HT-29 (cell line): Measurements from ENCODE around the gene CHCHD6. TPM values are rescaled to one million over a fixed set of nuclear protein-coding genes. Genes with fewer than 3 reads are reported as not detected.

Source experiments
- DNase-seq: peaks from one replicate; pipeline ENCODE4 v3.0.0-alpha.2; 2015; ENCODE audit warnings: low spot score
- total RNA-seq: library from RNA; depleted of rRNA; stranded (reverse); fragments of >200 nt; shearing (Covaris generic); gene quantifications from 2 replicates; pipeline ENCODE4 v1.2.3, GENCODE V29; 2014

Gene CHCHD6
- total RNA-seq, 1 experiment from 2014 or later, result 36.8 TPM

DNA sequence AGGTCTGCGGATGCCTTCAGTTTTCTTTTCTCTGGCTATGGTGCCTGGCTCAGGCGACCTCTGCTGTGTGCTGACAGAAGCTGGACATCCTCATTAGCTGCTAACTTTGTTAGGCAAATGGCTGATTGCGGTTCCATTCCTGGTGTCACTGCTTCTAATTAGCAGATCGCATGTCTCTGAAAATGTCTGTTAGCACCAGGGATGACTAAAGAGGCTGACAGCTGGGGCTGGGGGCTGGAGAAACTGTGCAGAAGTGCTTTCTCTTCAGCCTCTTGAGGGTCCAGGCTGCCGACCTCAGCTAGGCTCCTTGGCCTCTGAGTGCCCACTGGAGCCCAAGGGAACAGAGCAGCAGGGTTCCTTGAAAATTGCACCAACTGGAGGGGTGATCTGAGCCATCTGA lies 39.3 kb downstream of the CHCHD6 start:
- no peak for DNase-seq

DNA sequence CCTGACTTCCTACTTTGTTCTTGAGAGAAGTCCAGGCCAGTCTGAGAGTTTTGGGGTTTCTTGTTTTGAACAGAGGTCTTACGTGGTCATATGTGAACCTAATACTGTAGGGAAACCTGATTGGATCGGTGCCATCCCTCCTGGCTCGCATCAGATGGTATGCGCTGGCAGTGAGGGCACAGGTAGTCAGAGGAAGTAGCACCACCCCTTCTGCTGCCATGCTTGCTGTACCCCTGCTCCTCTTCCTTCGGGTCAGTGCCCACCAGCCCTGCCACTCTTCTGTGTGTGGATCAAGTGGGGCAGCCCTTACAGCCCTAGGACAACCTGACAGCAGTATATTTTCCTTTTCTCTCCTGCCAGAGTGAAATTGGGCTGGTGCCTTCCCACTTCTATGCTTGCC lies 39.7 kb downstream of the CHCHD6 start:
- no peak for DNase-seq

DNA sequence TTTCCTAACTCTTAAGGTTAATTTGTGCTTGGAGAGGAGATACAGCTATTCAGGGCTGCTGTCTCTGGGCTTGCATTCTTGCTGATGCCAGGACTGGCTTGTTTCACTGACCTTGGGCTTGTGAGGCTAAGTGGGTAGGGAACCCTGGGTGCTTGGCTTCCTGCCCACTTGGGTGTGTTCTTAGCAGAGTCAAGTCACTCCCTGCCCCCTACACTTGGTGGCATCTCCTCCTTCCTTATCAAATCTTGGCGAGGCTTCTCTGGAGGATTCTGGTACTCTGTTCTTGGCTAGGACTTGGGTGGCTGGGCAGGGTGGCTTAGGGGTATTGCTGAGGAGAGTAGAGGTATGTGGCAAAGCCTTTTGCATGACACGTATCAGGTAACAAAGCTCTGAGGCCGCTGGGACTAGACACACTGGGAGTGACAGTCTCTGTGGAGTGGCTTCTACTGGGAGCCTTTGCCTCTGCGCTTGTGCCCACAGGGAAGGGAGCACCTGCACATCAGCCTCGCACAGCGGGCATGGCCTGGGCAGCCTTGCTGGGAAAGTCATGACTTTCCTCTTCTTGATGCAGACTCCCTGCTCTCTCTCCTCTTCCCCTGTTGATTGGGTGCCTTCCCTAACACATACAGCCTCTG lies 41.8 kb downstream of the CHCHD6 start:
- DNase-seq, result peak; percentile 49

DNA sequence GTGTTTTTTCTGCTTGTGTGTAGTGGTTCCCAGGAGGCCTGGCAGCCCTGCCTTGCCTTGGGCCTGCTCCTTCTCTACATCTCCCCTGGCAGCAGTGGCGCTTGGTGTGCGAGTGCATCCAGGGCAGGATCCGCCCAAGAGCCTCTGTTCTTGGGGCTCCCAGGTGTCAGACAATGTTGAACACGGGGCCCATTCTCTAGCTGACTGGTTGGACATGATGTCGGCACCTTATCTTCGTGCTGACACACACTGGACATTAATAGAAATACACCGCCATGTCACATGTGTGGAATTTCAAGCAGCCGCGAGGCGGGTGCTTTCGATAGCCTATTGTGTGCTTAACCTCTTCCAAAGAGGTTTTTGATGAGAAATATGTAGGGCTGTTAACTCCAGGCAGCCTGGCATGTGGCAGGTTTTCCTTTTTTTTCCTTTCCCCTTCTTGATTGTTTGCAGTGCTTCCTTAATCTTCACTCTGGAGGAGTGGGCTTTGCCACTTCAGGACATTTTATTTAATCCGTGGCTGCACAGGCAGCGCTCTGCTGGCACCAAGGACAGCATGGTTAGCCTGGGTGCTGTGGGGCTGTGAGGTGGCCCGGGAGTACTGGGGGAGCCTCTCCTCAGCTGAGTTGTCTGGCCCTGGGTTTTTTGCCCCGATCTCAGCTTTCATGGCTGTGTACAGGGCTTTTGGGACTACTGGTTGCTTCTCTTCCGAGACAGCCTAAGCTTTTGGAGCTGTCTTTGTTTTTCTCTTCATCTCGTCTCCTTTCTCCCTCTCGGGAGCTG lies 42.5 kb downstream of the CHCHD6 start:
- peak; percentile 88 for DNase-seq

DNA sequence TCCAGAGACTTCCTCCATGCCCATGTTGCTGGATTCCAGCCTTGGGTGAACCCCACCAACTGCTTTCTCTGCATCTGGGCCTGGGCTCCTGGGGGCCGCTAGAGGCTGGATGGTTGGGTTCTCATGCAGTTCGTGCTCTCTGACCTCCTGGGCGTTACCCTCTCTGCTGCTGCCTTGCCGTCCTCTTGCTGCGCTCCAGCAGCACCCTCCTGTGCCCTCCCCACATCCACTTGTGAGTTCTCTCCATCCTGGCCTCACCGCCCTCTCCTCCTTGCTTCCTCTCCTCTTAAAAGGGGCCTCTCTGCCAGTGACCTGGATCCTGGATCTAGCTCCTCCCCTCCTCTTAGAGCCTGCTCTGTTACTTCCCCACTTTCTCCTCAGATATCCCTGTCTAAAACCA lies 43.7 kb downstream of the CHCHD6 start:
- no peak for DNase-seq

DNA sequence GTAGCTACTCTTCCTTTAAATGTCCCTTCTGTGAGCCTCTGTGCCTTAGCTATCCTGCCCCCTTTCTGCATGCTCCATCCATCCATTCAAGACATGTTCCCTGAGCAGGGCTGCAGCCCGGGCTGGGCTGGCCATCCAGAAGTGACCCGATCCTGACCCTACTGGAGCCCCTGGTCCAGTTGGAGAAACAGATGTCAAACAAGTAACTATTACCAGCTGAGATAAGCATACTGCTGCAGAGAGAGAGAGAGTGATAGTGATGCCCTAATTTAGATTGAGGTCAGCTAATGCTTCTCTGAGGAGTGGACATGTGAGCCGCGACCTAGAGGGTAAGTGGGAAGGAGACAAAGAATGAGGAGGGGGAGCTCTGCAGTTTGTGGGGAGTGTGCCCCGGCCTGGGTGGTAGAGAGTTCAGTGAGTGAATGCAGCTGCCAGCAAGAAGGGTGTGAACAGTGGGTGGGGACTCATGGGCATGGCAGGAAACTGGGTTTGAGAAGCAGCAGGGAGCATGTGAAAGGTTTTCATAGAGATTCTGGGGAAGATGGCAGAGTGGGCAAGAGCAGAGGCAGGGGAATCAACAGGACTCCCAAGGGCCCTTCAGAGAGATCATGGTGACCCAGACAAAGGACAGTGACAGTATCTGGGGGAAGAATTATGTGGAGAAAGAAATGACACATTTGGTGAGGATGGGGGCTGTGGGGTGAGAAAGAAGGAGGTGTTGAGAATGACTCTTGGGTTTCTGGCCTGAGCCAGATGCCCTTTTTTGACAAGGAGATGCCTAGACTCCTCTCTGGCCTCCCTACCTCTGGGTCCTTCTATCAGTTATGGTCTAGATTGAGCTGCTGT lies 44.9 kb downstream of the CHCHD6 start:
- DNase-seq, result no peak

DNA sequence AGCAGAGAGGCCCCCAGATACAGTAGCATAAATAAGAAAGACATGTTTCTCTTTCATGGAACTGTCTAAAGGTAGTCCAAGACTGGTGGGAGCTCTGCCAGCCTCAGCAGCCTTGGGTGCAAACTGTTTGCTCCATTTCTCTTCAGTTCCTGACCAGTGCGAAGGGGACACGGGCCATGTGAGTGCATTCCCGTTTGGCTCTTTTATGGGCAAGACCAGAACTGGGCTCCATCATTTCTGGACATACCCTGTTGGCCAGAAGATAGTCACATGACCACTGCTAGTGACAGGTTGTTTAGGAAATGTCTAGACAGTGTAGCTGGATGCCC lies 45.5 kb downstream of the CHCHD6 start:
- no peak for DNase-seq

DNA sequence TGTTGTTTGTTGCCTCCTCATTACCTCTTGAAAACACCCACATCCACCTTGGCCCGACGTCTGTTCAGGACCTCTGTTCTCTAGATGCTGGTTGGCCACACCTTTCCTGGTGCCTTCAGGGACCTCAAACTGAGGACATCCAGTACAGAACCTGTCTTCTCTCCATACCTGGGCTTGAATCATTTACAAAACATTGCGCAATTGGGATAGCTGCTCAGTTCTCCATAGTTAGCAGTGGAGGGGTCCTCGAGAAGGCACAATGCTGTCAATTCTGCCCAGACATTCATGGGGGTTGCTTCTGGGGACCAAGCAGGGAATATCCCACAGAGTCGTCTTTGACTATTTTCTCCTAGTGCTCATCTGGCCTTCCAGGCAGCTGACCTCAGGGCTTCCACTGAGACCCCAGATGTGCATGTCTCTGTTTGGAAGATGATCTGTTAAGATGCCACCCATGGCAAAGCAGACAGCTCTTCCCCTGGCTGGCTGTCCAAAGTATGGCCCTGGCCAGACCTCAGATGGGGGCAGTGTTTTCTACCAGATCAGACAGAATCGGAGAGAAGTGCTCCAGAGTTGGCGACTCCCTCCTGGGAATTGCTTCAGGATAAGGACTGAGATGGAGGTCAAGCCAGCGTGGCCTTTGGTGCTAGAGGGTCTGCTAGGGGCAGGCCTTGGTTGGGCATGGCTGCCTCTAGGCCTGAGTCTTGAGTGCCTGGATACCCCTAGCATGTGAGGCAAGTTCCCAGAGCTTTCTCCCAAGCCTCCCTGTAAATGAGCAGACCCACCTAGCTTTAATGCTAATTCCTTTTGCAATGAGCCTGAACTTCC lies 46.1 kb downstream of the CHCHD6 start:
- DNase-seq, result no peak

DNA sequence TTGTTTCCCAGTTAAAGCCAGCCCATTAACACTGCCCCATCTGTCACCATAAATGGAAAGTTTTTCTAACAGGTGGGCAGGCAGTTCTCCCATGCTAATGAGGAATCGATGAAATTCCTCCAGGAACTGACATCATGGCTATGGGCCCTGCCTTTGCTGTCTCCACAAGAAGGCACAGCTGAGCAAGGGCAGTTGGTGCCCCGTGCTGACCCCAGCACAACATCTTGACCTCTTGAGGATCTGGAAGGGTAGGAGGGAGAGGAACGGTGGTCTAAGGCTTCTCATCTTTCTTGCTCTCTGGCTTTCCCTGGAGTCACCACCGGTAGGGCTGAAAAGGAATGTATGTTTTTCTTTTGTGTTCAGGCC lies 46.7 kb downstream of the CHCHD6 start:
- peak; percentile 16 for DNase-seq

DNA sequence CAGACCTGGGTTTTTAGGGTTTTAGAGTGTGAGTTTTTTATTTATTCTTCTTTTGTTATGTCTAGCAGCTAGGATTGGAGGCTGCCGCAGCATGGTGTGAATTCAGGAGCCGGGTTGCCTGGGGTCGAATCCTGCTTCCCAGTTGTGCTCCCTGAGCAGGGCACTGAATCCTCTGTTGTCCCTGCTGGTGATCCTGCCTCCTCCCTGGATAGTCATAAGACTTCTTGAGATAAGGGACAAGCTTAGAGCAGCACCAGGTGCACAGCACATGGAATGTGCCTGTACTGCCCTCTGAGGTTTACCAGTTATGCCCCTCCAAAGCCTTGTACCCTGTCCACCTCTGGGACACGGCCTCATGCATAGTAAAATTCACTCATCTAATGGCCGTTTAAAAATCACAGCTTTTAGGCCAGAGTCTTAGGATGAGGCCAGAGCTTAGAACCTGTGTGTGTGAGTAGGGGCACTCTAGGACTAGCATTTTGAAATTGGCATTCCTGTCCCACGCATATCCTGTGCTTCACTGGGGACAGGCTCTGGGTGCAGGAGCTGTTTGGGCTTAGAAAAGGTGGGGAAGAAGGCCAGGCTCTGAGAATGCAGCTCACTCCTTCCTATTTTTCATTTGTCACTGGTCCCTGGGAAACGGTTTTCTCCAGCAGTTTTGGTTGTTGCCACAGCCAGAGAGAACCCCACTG lies 47.7 kb downstream of the CHCHD6 start:
- DNase-seq, result no peak

DNA sequence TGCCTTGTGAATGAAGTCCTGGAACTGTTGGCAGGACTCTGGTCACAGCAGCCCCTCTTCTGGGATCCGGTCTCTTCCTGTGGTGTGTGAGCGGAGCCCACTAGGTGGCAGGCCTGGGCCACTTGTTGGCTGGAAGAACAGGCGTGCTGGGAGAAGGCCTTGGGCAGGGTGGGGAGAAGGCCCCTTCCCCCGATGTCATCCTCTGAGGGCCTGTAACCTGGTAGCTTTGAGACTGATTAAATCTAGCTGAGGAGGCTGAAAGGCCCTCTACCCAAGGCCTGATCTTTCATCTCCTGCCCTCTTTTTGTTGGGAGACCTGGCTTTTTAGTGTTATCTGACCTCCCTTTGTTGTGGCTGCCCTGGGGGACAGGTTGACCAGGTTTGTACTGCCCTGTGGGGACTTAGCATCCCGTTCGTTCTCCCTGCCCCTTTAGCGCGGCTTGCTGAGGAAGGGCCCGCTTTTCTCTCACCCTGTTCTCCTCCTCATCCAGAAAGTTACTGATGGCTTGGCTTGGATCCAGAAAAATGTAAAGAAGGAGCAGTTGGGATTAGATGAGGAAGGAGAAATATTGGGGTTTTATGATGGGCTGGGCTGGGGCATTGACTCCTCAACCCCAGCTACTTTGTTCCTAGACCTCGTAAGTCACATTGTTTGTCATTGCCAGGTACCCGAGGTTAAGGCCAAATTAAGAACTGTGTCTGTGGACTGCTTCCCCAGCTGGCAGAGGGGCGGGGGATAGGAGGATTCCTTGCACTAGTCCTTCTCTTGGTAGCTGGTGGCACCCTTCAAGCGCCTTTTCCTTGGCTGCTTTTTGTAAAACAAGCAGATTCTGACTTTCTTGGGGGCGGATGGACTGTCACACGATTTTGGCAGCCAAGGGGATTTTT lies 48.5 kb downstream of the CHCHD6 start:
- peak; percentile 95 for DNase-seq

DNA sequence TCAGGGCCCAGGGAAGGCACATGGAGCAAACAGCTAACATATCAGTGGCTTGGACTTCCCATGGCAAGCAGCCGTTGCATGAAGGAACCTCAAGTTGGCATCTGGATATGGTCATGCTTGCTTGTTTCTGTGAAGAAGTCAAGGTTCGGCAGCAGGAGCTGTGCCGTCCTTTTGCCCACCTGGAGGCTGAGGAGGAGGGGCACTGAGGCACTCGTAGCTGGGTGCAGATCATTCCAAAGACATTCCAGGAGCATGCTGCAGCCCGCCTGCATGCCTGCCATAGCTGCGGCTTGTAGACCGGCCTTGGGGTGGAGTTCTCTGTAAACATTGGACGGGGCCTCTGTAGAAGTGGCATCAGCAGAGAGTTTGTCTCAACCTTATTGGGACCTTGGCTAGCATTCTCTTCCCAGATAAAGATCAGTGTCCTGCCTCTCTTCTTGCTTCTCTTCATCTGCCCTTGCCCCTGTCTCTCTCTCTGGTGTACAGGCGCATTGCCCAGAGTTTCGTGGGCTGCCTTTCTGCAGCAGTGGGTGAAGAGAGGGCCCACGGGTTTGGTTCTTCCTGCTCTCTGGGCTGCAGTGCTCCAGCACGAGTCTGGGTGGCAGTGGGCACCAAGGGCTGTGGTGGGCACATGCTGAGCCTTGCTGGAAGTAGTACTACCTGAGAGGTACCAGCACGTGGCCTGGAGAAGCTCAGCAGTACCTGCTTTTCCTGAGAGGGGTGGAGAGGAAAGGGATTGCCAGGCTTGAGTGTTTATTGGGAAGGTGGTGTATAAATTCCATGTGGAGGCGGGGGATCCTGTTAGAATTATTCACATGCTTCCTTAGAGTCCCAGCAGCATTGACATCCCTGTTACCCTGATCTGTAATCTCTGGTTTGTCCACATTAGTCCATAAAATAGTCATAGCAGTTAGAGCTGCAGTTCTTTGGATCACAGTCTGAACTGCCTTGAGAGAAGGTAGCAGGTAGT lies 49.4 kb downstream of the CHCHD6 start:
- peak; percentile 96 for DNase-seq

DNA sequence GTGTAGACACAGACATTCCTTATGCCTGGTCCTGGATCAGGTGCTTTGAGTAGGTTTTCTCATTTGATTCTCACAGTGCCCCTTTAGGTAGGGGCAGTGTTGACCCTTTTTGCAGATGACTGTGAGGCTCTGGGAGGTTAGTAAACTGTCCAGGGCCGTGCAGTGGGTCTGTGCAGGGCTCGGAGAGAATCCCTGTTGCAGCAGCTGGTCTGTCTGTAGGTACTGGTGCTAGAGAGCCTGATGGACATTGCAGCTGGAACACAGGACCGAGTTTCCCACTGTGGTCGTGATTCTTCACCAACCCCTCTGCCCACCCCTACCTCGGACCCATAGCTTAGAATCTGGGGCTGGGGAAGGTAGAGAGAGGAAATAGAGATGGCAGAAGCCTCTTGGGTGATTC lies 51.8 kb downstream of the CHCHD6 start:
- DNase-seq, result no peak

DNA sequence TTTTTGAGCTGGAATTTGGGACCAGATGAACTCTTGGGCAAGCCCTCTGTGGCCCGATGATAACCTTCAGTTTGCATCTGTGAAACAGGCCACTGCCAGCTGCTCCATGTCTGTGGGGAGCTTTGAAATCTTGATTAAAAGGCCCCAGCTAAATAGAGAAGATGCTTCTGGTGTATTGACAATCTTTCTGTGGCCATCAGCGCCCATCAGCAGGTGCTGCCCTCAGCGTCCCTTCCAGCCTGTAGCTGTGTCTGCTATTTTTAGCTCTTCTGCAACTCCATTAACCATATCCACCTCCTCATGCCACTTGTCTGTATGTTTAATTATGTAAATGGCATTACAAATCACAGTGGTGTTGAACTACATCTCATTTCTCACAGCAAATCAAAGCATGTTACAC lies 54.0 kb downstream of the CHCHD6 start:
- no peak for DNase-seq

DNA sequence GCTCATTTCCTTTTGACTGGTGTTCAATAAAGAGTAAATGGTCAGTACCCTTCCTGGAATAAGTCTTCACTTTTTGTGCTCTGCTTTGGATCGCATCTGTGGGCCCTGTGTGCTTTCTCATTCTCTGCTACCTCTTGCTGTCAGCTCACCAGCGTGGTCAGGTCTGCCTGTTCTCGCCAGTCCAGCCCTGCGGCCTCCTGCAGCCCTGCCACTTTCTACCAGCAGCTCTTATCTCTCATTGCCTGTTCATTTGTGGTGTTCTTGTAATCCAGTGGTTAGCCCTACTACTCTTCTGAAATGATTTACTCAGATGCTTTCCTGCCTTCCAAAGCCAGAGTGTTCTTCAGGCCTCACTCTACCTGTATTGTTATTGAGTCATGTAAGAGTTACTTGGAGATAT lies 54.8 kb downstream of the CHCHD6 start:
- DNase-seq, result no peak

DNA sequence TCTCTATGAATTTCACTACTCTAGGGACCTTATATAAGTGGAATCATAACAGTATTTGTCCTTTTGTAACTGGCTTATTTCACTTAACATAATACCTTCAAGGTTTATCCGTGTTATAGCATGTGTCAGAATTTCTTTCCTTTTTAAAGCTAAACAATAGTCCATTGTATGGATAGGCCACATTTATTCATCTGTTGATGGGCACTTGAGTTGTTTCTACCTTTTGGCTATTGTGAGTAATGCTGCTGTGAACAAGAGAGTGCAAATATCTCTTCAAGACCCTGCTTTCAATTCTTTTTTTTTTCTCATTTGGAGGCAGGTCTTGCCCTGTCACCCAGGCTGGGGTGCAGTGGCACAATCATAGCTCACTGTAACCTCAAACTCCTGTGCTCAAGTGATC lies 56.5 kb downstream of the CHCHD6 start:
- no peak for DNase-seq

DNA sequence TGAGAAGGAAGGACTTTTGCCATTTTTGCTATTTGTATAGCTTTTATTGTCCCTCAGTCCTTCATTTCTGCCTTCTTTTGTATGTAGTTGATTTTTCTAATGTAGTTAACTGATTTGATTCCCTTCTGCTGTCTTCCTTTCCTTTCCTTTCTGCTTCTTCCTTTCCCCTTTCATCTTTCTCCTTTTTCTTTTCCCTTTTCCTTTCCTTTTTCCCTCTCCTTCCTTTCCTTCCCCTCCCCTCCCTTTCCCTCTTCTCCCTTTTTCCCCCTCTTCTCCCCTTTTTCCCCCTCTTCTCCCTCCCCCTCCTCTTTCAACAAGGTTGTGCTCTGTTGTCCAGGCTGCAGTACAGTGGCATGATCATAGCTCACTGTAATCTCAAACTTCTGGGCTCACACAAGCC lies 59.0 kb downstream of the CHCHD6 start:
- DNase-seq, result no peak

DNA sequence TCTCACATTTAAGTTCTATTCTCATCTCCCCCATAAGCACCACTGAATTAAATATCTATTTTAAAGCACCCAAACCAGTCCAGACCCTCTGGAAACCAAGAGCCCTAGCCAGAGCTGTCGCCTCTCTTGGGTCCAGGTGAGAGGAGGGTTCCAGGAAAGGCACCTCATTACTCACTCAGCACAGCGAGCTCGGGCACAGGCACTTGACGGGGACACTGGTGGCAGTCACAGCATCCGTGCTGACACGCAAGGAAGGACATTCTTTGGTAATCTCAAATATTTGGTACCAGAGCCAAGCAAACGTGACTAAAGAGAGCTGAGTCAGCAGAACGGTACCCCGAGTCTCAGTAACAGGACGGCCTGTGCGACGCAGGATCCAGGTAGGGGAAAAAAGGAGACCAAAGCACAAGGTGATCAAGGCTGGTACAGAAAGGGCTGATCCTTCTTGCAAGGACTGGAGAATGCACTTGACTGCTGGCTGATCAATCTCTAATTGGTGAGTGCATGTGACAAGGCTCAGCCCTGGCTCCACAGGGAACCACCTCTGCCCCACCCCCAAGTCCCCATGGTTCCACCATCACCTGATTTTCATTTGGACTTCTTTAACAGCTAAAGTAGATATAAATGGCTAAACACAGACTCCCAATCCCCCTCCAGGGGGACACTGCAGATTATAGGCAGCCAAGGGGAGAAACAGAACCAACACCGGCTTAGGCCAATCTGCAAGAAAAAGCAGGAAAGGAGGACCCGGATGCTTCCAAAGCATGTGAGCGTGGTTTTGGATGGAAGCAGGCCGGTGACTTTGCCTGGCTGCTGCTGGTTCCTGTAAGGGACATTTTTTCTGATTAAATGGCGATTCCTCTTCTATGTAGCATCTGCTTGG lies 61.4 kb downstream of the CHCHD6 start:
- DNase-seq, result no peak
